NOMO-1 treated with DMSO at 0.1 percent for 48 hours (cell line): ENCODE measurements around the gene FAM3D.
"Not testable (repeated sequence)": the region's sequence is repeated elsewhere in the genome, so short reads cannot be mapped to it uniquely, and the experiment has no call there.

Experiments used
- DNase-seq: peaks from one replicate; lab custom pipeline; 2025; ENCODE audit not compliant: unreplicated experiment; lab: John Stamatoyannopoulos, UW

The FAM3D gene

GRCh38 chr3:58685641-58686040 lies 19.1 kb upstream of the FAM3D start:
- DNase-seq = no peak

- no peak for DNase-seq
These were observed 16.9 kb upstream of the FAM3D start for GRCh38 chr3:58683466-58683865.

DNA sequence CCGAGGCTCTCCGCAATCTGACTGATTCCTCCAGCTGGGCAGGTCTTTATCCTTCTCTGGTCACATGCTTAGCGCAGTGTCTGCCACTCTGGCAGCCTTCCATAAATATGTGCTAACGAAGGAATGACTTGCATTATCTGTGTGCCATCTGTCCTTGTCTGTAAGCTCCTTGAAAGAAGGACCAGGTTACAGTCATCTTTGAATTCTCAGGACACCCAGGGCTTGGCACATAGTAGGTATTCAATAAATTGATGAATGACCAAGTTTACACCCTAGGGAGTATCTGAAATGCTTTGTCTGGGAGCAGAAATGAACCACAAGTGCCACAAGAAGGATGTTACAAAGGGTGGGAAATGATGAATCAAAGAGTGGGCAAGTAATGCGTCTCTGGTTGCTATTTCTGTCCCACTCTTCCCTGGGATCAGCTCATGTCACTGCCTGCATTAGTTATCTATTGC lies 16.5 kb upstream of the FAM3D start:
- DNase-seq = no peak

DNA sequence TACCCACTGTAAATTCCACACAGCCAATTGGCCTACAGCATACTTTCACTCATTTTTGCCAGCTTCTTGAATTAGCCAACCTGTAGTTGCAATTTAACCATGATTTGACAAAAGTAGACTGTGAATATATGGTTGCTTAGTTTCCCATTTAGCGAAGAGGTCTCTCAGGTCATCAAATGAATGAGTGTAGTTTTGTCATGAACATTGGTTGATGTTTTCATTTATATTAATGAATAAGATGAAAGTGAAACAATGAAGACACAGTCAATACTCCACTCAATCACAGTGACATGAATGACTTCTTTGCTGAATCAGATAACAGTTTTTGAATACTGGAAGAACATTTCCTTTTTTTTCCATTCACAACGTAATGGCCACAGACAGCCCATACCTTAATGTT lies 15.3 kb upstream of the FAM3D start:
- DNase-seq = no peak

DNA sequence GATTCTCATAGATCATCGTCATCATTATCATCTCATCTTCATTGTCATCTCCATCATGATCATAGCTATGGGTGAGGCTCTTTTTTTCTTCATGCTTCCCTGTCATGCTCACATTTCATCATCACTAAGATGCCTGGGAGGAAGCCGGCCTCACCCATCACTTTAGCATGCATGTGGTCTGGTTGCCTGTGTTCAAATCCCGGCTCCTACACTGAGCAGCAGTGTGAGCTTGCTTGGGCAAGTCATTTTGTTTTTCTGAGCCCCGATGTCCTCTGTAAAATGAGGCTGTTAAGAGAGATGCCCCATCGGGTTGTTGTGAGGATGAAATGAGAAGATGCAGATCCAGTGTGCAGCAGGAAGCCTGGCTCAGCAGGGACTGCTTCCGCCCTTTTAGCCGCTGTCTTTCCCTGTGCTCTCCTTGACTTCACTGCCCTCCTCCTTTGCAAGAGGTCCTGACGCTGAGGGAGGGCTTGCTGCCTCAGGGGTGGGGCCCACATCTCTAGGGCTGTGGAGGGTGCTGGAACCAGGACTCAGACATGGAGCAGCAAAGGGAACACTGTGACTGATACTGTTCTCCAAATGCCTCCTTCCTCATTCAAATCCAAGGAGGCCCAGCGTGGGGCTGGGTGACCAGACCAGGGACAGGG lies 14.4 kb upstream of the FAM3D start:
- no peak for DNase-seq

- no peak for DNase-seq
These were observed 13.5 kb upstream of the FAM3D start for GRCh38 chr3:58679974-58680666.

- DNase-seq = no peak
These were observed 12.9 kb upstream of the FAM3D start for GRCh38 chr3:58679446-58679845.

GRCh38 chr3:58678177-58678970 lies 11.8 kb upstream of the FAM3D start:
- DNase-seq = not testable (repeated sequence)

DNA sequence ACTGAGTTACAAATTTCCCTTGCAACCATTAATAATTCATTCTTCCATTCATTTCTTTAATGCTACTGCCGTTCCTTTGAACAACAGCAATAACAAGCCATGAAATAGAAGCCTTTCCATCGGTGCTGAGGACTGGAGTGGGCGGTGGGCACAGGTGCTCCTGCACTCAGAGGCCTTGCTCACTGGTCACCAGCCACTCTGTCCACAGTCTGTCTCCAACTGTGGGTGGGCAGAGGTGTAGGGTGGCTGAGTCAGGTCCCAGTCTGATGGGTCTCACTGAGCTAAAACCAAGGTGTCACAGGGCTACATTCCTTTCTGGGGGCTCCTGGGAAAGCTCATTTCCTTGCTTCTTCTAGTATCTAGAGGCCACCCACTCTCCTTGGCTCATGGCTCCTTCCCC lies 6.3 kb upstream of the FAM3D start:
- DNase-seq = no peak

- no peak for DNase-seq
These were observed 5.9 kb upstream of the FAM3D start for GRCh38 chr3:58672451-58672850.

- no peak for DNase-seq
These were observed 4.0 kb upstream of the FAM3D start for GRCh38 chr3:58670506-58671135.

DNA sequence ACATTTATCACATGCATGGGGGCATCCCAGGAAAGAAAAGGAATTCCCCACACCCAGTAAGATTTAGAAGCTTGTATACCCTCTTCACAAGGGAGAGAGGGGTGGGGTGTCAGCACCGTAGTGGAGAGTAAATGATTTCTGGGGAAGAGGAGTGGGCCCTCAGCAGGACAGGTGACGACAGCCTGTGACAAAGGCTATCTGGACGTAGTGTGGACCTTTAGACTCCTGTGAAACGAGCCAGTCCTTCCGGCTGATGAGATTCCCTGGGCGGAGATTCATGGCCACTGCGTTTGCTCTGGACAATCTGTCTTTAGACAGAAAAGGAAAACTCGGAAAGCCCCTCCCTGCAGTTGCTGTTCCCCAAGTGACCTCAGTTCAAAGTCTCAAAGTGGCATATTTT lies 1.7 kb upstream of the FAM3D start:
- DNase-seq = no peak

- no peak for DNase-seq
These were observed 1.1 kb upstream of the FAM3D start for GRCh38 chr3:58667704-58668103.

GRCh38 chr3:58667229-58667628 lies 655 bp upstream of the FAM3D start:
- no peak for DNase-seq

GRCh38 chr3:58665405-58665804 lies 1.2 kb downstream of the FAM3D start:
- no peak for DNase-seq

GRCh38 chr3:58664611-58665010 lies 2.0 kb downstream of the FAM3D start:
- DNase-seq = no peak

DNA sequence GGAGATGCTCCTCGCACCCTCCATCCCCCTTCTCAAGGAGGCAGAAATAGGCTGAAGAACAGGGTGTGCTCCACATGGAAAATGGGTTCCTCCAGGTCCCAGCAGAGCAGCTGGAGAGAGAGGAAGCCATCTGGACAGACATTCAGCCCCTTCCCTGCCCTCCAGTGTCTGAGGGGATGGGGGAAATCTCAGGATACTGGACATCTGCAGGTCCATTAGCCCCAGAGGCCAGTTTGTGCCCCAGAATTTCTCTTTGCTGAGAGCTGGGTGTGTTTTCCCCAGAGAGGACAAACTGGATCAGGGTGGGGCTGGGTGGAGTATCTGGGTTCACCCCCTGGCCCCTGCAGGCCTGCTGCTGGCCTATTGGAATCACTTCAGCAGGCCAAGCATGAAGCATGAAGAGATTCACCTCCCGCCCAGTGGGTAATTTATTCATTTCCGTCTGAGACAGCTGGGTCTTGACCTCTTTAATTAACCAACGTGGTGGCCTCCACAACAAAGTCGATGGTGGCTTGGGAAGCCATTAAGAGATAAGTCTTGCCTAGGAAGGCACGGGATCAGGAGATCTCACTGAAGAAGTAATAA lies 4.6 kb downstream of the FAM3D start:
- no peak for DNase-seq

DNA sequence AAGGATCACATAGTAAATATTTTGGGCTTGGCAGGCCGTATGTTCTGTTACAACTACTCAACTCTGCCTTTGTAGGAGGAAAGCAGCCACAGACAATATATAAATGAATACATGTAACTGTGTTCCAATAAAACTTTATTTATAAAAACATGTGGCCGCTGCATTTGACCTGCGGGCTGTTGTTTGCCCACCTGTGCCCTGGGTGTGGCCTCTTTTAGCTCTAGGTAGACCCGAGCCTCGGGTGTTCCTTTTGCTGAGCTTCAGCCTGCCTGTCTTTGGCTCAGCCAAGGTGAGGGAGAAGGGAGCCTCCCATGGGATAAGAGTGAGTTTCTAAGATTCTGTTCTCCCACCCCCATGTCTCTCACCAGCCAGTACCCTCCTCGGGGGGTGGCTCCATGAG lies 5.6 kb downstream of the FAM3D start:
- no peak for DNase-seq

DNA sequence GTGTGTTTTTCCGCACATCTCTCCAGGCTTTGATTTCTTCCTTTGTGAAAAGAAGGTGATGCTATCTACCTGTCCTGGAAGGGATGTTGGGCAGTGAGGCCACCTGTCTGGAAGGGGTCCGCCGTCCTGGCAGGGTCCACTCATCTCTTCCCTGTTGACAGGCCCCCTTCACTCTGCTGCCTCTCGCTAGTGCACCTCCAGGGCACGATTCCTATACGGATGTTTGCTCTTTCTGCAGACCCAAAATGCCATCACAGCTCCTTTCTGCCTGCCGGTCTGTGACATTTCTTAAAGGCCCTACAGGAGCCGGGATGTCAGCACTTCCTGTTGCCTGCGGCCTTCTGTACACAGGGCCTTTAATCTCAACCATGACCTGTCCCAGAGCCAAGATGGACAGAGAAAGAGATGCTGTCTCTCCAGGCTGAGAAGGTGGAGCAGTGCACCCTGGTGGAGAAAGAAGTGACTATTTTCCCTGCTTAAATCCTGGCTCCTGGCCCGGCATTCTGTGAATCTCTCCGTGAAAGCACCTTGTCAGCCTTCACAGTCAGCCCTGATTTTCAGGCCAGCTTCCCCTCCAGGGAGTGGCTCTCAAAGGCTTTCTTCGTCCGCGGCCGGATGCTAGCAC lies 7.4 kb downstream of the FAM3D start:
- no peak for DNase-seq

DNA sequence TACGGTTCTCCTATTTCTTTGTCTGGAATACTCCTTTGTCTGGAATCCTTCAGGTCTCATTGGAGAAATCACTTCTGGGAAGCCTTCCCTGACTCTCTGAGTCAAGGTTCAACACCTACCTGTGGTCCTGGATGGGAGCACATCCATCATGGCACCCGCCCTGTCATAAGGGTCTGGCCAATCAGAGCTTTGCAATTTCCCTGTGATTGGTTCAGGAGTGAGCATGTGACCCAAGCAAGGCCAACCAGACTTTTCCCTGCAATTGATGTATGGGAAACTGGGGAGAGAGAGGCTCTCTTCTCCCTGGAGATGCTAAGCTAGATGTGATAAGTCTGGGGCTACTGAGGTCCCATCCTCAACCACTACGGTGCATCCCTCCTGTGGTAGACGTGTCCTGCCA lies 8.1 kb downstream of the FAM3D start:
- DNase-seq = no peak
